ENCODE data around the gene SORCS3. TPM values are rescaled to one million over a fixed set of nuclear protein-coding genes. Genes with fewer than 3 reads are reported as not detected.

SORCS3 gene
- total and polyA plus RNA-seq, 7 experiments from 2014 or later, result 0.41 to 4.6 (median 0.61) TPM; not detected in 1

- no peaks in the 10 kb centered on the region for H3K36me3 ChIP-seq (ENCODE audit: control insufficient read depth in 2 of 3, insufficient read depth in 3 of 3, low read length in 3 of 3)
- H3K4me1 ChIP-seq (ENCODE audit: control insufficient read depth in 2 of 2, insufficient read depth in 2 of 2, low read length in 2 of 2), result no peaks in the 10 kb centered on the region
- ChIA-PET CTCF (no interaction called here), POLR2A (no interaction called here)
- no peak overlapping the region for H3K27ac ChIP-seq (ENCODE audit: low read depth, low read length)
- ATAC-seq (no peak), DNase-seq (no peak)
- Mint-ChIP-seq H3K4me3 (no peak overlapping the region), H3K4me1 (no peaks in the 10 kb centered on the region), H3K27me3 (peaks cover 0 to 14% (median 3%) of the 10 kb centered on the region in 5 donors), H3K9me3 (peaks cover 0 to 2% (median 0%) of the 10 kb centered on the region in 11 donors), H3K36me3 (no peaks in the 10 kb centered on the region), H3K27ac (no peak overlapping the region)
- intact Hi-C loops (cut with micrococcal nuclease), result no loop called here
- no peaks in the 10 kb centered on the region for H3K9me3 ChIP-seq (ENCODE audit: control insufficient read depth in 2 of 3, low read length in 3 of 3)
- H3K27me3 ChIP-seq (ENCODE audit: control insufficient read depth in 2 of 2, insufficient read depth in 2 of 2, low read length in 2 of 2), result no peaks in the 10 kb centered on the region
- no peak overlapping the region for H3K4me3 ChIP-seq (ENCODE audit: low read length)
Observed at GRCh38 chr10:104780165-104780564, 139.1 kb downstream of the SORCS3 start.

- Mint-ChIP-seq H3K27me3 (peaks cover 0 to 16% (median 6%) of the 10 kb centered on the region in 5 donors), H3K27ac (no peak overlapping the region), H3K36me3 (no peaks in the 10 kb centered on the region), H3K4me3 (no peak overlapping the region), H3K9me3 (peaks cover 0 to 2% (median 0%) of the 10 kb centered on the region in 11 donors), H3K4me1 (no peaks in the 10 kb centered on the region)
- intact Hi-C loops (cut with micrococcal nuclease), result no loop called here
- DNase-seq, result no peak
- Histone ChIP-seq H3K9me3 (ENCODE audit: control insufficient read depth in 2 of 3, low read length in 3 of 3) (no peaks in the 10 kb centered on the region), H3K4me3 (ENCODE audit: low read length) (no peak overlapping the region), H3K27ac (ENCODE audit: low read depth, low read length) (no peak overlapping the region), H3K36me3 (ENCODE audit: control insufficient read depth in 2 of 3, insufficient read depth in 3 of 3, low read length in 3 of 3) (no peaks in the 10 kb centered on the region), H3K27me3 (ENCODE audit: control insufficient read depth in 2 of 2, insufficient read depth in 2 of 2, low read length in 2 of 2) (no peaks in the 10 kb centered on the region), H3K4me1 (ENCODE audit: control insufficient read depth in 2 of 2, insufficient read depth in 2 of 2, low read length in 2 of 2) (no peaks in the 10 kb centered on the region)
- CTCF ChIA-PET, result no interaction called here
- POLR2A ChIA-PET, result interaction anchor here (0.5 kb wide), 1 partner anchor 8 kb away, joined by 3 read pairs; no protein-coding TSS in a partner anchor
- ATAC-seq, result no peak
Observed at GRCh38 chr10:104780946-104781595, 140.0 kb downstream of the SORCS3 start.

- no peak for ATAC-seq
- H3K36me3 ChIP-seq (ENCODE audit: control insufficient read depth in 2 of 3, insufficient read depth in 3 of 3, low read length in 3 of 3), result no peaks in the 10 kb centered on the region
- H3K4me1 ChIP-seq (ENCODE audit: control insufficient read depth in 2 of 2, insufficient read depth in 2 of 2, low read length in 2 of 2), result no peaks in the 10 kb centered on the region
- Mint-ChIP-seq H3K4me1 (no peaks in the 10 kb centered on the region), H3K9me3 (peaks cover 0 to 8% (median 2%) of the 10 kb centered on the region in 11 donors), H3K27ac (no peak overlapping the region), H3K4me3 (no peak overlapping the region), H3K27me3 (peaks cover 0 to 11% (median 6%) of the 10 kb centered on the region in 5 donors), H3K36me3 (no peaks in the 10 kb centered on the region)
- POLR2A ChIA-PET, result no interaction called here
- H3K27ac ChIP-seq (ENCODE audit: low read depth, low read length), result no peak overlapping the region
- H3K27me3 ChIP-seq (ENCODE audit: control insufficient read depth in 2 of 2, insufficient read depth in 2 of 2, low read length in 2 of 2), result no peaks in the 10 kb centered on the region
- CTCF ChIA-PET, result no interaction called here
- no peak for DNase-seq
- no peaks in the 10 kb centered on the region for H3K9me3 ChIP-seq (ENCODE audit: control insufficient read depth in 2 of 3, low read length in 3 of 3)
- H3K4me3 ChIP-seq (ENCODE audit: low read length), result no peak overlapping the region
- intact Hi-C loops (cut with micrococcal nuclease), result no loop called here
Observed at GRCh38 chr10:104784452-104784851, 143.4 kb downstream of the SORCS3 start.

GRCh38 chr10:104791471-104791870 is 150.4 kb downstream of the SORCS3 start:
- POLR2A ChIA-PET, result no interaction called here
- H3K27ac Mint-ChIP-seq, result no peak overlapping the region
- Histone ChIP-seq H3K4me1 (ENCODE audit: control insufficient read depth in 2 of 2, insufficient read depth in 2 of 2, low read length in 2 of 2) (no peaks in the 10 kb centered on the region), H3K36me3 (ENCODE audit: control insufficient read depth in 2 of 3, insufficient read depth in 3 of 3, low read length in 3 of 3) (no peaks in the 10 kb centered on the region), H3K4me3 (ENCODE audit: low read length) (no peak overlapping the region), H3K27me3 (ENCODE audit: control insufficient read depth in 2 of 2, insufficient read depth in 2 of 2, low read length in 2 of 2) (no peaks in the 10 kb centered on the region), H3K9me3 (ENCODE audit: control insufficient read depth in 2 of 3, low read length in 3 of 3) (no peaks in the 10 kb centered on the region), H3K27ac (ENCODE audit: low read depth, low read length) (no peak overlapping the region)
- H3K27me3 Mint-ChIP-seq, result peaks cover 0 to 21% (median 6%) of the 10 kb centered on the region in 5 donors
- ATAC-seq (no peak), DNase-seq (no peak)
- no peak overlapping the region for H3K4me3 Mint-ChIP-seq
- peaks cover 0 to 9% (median 4%) of the 10 kb centered on the region in 11 donors for H3K9me3 Mint-ChIP-seq
- H3K4me1 Mint-ChIP-seq, result peaks cover 0 to 5% (median 3%) of the 10 kb centered on the region in 7 donors
- CTCF ChIA-PET, result interaction anchor here (0.6 kb wide), 1 partner anchor 45 kb away, joined by 3 read pairs; no protein-coding TSS in a partner anchor
- intact Hi-C loops (cut with micrococcal nuclease), result no loop called here
- H3K36me3 Mint-ChIP-seq, result no peaks in the 10 kb centered on the region

DNA sequence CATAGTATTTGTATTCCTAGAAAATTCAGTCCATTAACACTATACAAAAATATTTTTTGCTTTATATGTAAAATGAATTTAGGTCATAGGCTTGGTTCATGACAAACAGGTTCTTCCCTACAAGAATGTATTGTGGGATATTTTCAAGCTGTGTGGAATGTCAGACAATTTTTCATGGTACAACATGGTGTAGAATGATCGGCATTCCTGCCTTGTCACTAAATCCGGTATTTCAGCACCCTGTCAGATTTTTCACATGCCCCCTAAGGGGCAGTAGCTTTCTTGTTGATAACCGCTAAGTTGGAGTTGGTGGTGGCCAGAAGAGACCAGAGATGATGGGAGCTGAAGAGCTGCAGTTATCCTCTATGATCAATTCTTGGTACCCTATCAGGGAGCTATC is 154.3 kb downstream of the SORCS3 start:
- H3K4me3 Mint-ChIP-seq, result no peak overlapping the region
- no peaks in the 10 kb centered on the region for H3K36me3 Mint-ChIP-seq
- intact Hi-C loops (cut with micrococcal nuclease), result no loop called here
- Histone ChIP-seq H3K36me3 (ENCODE audit: control insufficient read depth in 2 of 3, insufficient read depth in 3 of 3, low read length in 3 of 3) (no peaks in the 10 kb centered on the region), H3K27me3 (ENCODE audit: control insufficient read depth in 2 of 2, insufficient read depth in 2 of 2, low read length in 2 of 2) (no peaks in the 10 kb centered on the region), H3K4me1 (ENCODE audit: control insufficient read depth in 2 of 2, insufficient read depth in 2 of 2, low read length in 2 of 2) (no peaks in the 10 kb centered on the region), H3K4me3 (ENCODE audit: low read length) (no peak overlapping the region), H3K27ac (ENCODE audit: low read depth, low read length) (no peak overlapping the region), H3K9me3 (ENCODE audit: control insufficient read depth in 2 of 3, low read length in 3 of 3) (no peaks in the 10 kb centered on the region)
- H3K27ac Mint-ChIP-seq, result no peak overlapping the region
- CTCF ChIA-PET, result no interaction called here
- ATAC-seq, result no peak
- POLR2A ChIA-PET, result no interaction called here
- H3K9me3 Mint-ChIP-seq, result peaks cover 0 to 6% (median 2%) of the 10 kb centered on the region in 11 donors
- H3K4me1 Mint-ChIP-seq, result no peaks in the 10 kb centered on the region
- no peak for DNase-seq
- H3K27me3 Mint-ChIP-seq, result peaks cover 0 to 16% (median 8%) of the 10 kb centered on the region in 5 donors

GRCh38 chr10:104796823-104797222 is 155.7 kb downstream of the SORCS3 start:
- DNase-seq, result no peak
- intact Hi-C loops (cut with micrococcal nuclease), result no loop called here
- POLR2A ChIA-PET, result no interaction called here
- peaks cover 0 to 5% (median 2%) of the 10 kb centered on the region in 11 donors for H3K9me3 Mint-ChIP-seq
- no peak overlapping the region for H3K27ac ChIP-seq (ENCODE audit: low read depth, low read length)
- no peak overlapping the region for H3K4me3 Mint-ChIP-seq
- H3K4me1 ChIP-seq (ENCODE audit: control insufficient read depth in 2 of 2, insufficient read depth in 2 of 2, low read length in 2 of 2), result no peaks in the 10 kb centered on the region
- no peaks in the 10 kb centered on the region for H3K27me3 ChIP-seq (ENCODE audit: control insufficient read depth in 2 of 2, insufficient read depth in 2 of 2, low read length in 2 of 2)
- H3K36me3 ChIP-seq (ENCODE audit: control insufficient read depth in 2 of 3, insufficient read depth in 3 of 3, low read length in 3 of 3), result no peaks in the 10 kb centered on the region
- peaks cover 0 to 16% (median 8%) of the 10 kb centered on the region in 5 donors for H3K27me3 Mint-ChIP-seq
- no peaks in the 10 kb centered on the region for H3K36me3 Mint-ChIP-seq
- no peaks in the 10 kb centered on the region for H3K9me3 ChIP-seq (ENCODE audit: control insufficient read depth in 2 of 3, low read length in 3 of 3)
- H3K27ac Mint-ChIP-seq, result no peak overlapping the region
- no peaks in the 10 kb centered on the region for H3K4me1 Mint-ChIP-seq
- no peak for ATAC-seq
- H3K4me3 ChIP-seq (ENCODE audit: low read length), result no peak overlapping the region
- CTCF ChIA-PET, result no interaction called here

- H3K9me3 Mint-ChIP-seq, result peaks cover 0 to 5% (median 2%) of the 10 kb centered on the region in 11 donors
- no peak overlapping the region for H3K27ac ChIP-seq (ENCODE audit: low read depth, low read length)
- no peak overlapping the region for H3K27ac Mint-ChIP-seq
- no peaks in the 10 kb centered on the region for H3K4me1 ChIP-seq (ENCODE audit: control insufficient read depth in 2 of 2, insufficient read depth in 2 of 2, low read length in 2 of 2)
- DNase-seq (no peak), ATAC-seq (no peak)
- H3K4me1 Mint-ChIP-seq, result no peaks in the 10 kb centered on the region
- H3K27me3 ChIP-seq (ENCODE audit: control insufficient read depth in 2 of 2, insufficient read depth in 2 of 2, low read length in 2 of 2), result no peaks in the 10 kb centered on the region
- intact Hi-C loops (cut with micrococcal nuclease), result no loop called here
- no peak overlapping the region for H3K4me3 Mint-ChIP-seq
- H3K36me3 Mint-ChIP-seq, result peaks cover 0 to 3% (median 0%) of the 10 kb centered on the region in 5 donors
- H3K27me3 Mint-ChIP-seq, result peaks cover 0 to 10% (median 9%) of the 10 kb centered on the region in 5 donors
- CTCF ChIA-PET, result no interaction called here
- no peak overlapping the region for H3K4me3 ChIP-seq (ENCODE audit: low read length)
- POLR2A ChIA-PET, result no interaction called here
- no peaks in the 10 kb centered on the region for H3K36me3 ChIP-seq (ENCODE audit: control insufficient read depth in 2 of 3, insufficient read depth in 3 of 3, low read length in 3 of 3)
- H3K9me3 ChIP-seq (ENCODE audit: control insufficient read depth in 2 of 3, low read length in 3 of 3), result no peaks in the 10 kb centered on the region
Observed at GRCh38 chr10:104802941-104803340, 161.9 kb downstream of the SORCS3 start.
